GM13976 (cell line): ENCODE results near the gene PLEKHO1.
"Not testable (repeated sequence)": the region's sequence is repeated elsewhere in the genome, so short reads cannot be mapped to it uniquely, and the experiment has no call there.

Experiments used
- DNase-seq: peaks from one replicate; pipeline ENCODE4 v3.0.0; 2012; ENCODE audit warnings: low spot score
- CTCF ChIP-seq: IDR thresholded peaks from 2 replicates; pipeline ENCODE4 v1.5.1; 2012; ENCODE audit warnings: borderline replicate concordance, mild to moderate bottlenecking; ENCODE audit not compliant: insufficient read depth; ENCODE audit errors: extremely low read depth, missing control alignments, control extremely low read depth
- in situ Hi-C: fragments of 300-500 bp; cut with MboI; formaldehyde crosslinking; loops from one replicate; pipeline ENCODE4 v1.12.0; 2022; ENCODE audit warnings: low sequenced_read_pairs, mixed read lengths, inconsistent platforms; ENCODE audit not compliant: unreplicated experiment

The PLEKHO1 gene

GRCh38 chr1:150179867-150180266 lies 30.2 kb downstream of the PLEKHO1 start:
- in situ Hi-C loops = no loop called here
- DNase-seq = no peak
- no peak for TF ChIP-seq CTCF

- TF ChIP-seq CTCF = no peak
- in situ Hi-C loops = no loop called here
- DNase-seq = no peak
Observed at GRCh38 chr1:150180474-150180873, 30.8 kb downstream of the PLEKHO1 start.

GRCh38 chr1:150182247-150182646 lies 32.5 kb downstream of the PLEKHO1 start:
- in situ Hi-C loops = no loop called here
- no peak for DNase-seq
- TF ChIP-seq CTCF = no peak

- no peak for TF ChIP-seq CTCF
- in situ Hi-C loops = no loop called here
- DNase-seq = no peak
Observed at GRCh38 chr1:150183061-150183460, 33.3 kb downstream of the PLEKHO1 start.

- in situ Hi-C loops = no loop called here
- no peak for DNase-seq
- no peak for TF ChIP-seq CTCF
Observed at GRCh38 chr1:150185481-150185880, 35.8 kb downstream of the PLEKHO1 start.

GRCh38 chr1:150186438-150186788 lies 36.7 kb downstream of the PLEKHO1 start:
- DNase-seq, in situ Hi-C loops: not testable (repeated sequence)

GRCh38 chr1:150186789-150187559 lies 37.3 kb downstream of the PLEKHO1 start:
- peak; percentile 57 for DNase-seq
- in situ Hi-C loops = no loop called here
- TF ChIP-seq CTCF = no peak
